MCF 10A (cell line): ENCODE results near the gene CIBAR2. TPM values are rescaled to one million over a fixed set of nuclear protein-coding genes. Genes with fewer than 3 reads are reported as not detected.
"Not testable (repeated sequence)": the region's sequence is repeated elsewhere in the genome, so short reads cannot be mapped to it uniquely, and the experiment has no call there.

Experiments used
- BruUV-seq: library from RNA; stranded (reverse); fragments of 400-500 nt; replicated peaks from 2 replicates; lab custom pipeline; 2021; lab: Mats Ljungman, UMichigan
- CTCF ChIA-PET: fragments of 300-600 bp; sonication (Branson Sonifier 250); formaldehyde crosslinking; extraction: SDS; loops from one replicate; lab custom pipeline; 2021; ENCODE audit warnings: antibody characterized with exemption, inconsistent platforms; lab: Yijun Ruan, JAX
- POLR2A ChIA-PET: fragments of 300-600, 350-650 bp; sonication (Branson Sonifier 250); formaldehyde crosslinking; extraction: SDS; loops from one replicate; lab custom pipeline; 2020; ENCODE audit warnings: antibody characterized with exemption, inconsistent platforms; lab: Yijun Ruan, JAX
- DNase-seq: peaks from one replicate; pipeline ENCODE4 v3.0.0-alpha.2; 2018; ENCODE audit not compliant: unreplicated experiment
- H3K27ac Mint-ChIP-seq: one replicate; pipeline ENCODE4 v1.8.0; 2022; ENCODE audit warnings: mild to moderate bottlenecking, low read depth, mixed read lengths; ENCODE audit not compliant: unreplicated experiment
- H3K27me3 Mint-ChIP-seq: one replicate; pipeline ENCODE4 v1.8.0; 2022; ENCODE audit warnings: mixed read lengths; ENCODE audit not compliant: insufficient read depth, unreplicated experiment
- H3K36me3 Mint-ChIP-seq: one replicate; pipeline ENCODE4 v1.8.0; 2022; ENCODE audit warnings: mild to moderate bottlenecking, moderate library complexity, mixed read lengths; ENCODE audit not compliant: insufficient read depth, unreplicated experiment
- H3K4me1 Mint-ChIP-seq: one replicate; pipeline ENCODE4 v1.8.0; 2022; ENCODE audit warnings: mixed read lengths; ENCODE audit not compliant: insufficient read depth, unreplicated experiment
- H3K4me3 Mint-ChIP-seq: one replicate; pipeline ENCODE4 v1.8.0; 2022; ENCODE audit warnings: mild to moderate bottlenecking, moderate library complexity, mixed read lengths; ENCODE audit not compliant: unreplicated experiment
- H3K9me3 Mint-ChIP-seq: one replicate; pipeline ENCODE4 v1.8.0; 2022; ENCODE audit warnings: mixed read lengths; ENCODE audit not compliant: unreplicated experiment
- intact Hi-C: fragments of 100-400 bp; cut with micrococcal nuclease; formaldehyde crosslinking; loops from 2 replicates; pipeline ENCODE4 v1.14.1; 2022
- total RNA-seq: library from RNA; stranded (reverse); gene quantifications from 2 replicates; pipeline ENCODE4 v1.2.3, GENCODE V29; 2022
- TF ChIP-seq, protein P1 (sequence below): fragments of 200-600 bp; IDR thresholded peaks from one replicate; pipeline ENCODE4 v1.8.0; 2022; ENCODE audit warnings: antibody characterized with exemption, mild to moderate bottlenecking; ENCODE audit not compliant: unreplicated experiment

The CIBAR2 gene
- total RNA-seq, 1 experiment from 2014 or later: not detected

DNA sequence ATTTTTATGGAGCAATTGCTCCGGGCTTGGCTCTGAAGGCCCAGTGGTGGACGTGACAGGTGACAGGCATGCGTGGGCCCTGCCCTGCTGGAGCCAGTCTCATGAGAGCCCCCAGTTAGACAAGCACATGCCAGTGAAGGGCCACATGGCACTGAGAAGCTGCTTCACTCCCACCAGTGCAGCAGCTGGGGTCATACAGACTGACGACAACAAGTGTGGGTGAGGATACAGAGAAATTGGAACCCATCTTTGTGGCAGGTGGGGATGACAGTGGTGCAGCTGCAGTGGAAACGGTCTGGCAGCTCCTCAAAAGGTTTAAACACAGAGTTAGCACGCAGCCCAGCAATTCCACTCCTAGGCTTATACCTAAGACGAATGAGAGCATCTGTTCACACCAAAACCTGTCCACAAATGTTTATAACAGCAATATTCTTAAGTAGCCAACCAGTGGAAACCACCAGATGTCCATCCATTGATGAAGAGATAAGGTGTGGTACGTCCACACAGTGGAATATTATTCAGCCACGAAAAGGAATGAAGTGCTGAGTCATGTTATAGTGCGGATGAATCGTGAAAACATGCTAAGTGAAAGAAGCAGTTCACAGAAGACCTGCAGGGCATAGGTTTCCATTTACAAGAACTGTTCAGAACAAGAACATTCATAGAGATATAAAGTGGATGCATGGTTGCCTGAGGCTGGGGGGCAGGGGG is 12.5 kb upstream of the CIBAR2 start:
- Mint-ChIP-seq H3K36me3 (no peaks in the 10 kb centered on the region), H3K27ac (no peak overlapping the region), H3K4me1 (no peaks in the 10 kb centered on the region), H3K4me3 (no peak overlapping the region), H3K9me3 (no peaks in the 10 kb centered on the region), H3K27me3 (no peaks in the 10 kb centered on the region)
- ChIA-PET POLR2A (interaction anchor here (1.2 kb wide), 1 partner anchor 24 kb away, joined by 4 read pairs; no protein-coding TSS in a partner anchor), CTCF (interaction anchor here (1.0 to 5.0 kb wide), 2 partner anchors 10 to 150 kb away, joined by 3 to 31 read pairs; no protein-coding TSS in a partner anchor)
- intact Hi-C loops: no loop called here
- no peak for DNase-seq
- no TSS peak for BruUV-seq
- TF ChIP-seq, protein P1, sequence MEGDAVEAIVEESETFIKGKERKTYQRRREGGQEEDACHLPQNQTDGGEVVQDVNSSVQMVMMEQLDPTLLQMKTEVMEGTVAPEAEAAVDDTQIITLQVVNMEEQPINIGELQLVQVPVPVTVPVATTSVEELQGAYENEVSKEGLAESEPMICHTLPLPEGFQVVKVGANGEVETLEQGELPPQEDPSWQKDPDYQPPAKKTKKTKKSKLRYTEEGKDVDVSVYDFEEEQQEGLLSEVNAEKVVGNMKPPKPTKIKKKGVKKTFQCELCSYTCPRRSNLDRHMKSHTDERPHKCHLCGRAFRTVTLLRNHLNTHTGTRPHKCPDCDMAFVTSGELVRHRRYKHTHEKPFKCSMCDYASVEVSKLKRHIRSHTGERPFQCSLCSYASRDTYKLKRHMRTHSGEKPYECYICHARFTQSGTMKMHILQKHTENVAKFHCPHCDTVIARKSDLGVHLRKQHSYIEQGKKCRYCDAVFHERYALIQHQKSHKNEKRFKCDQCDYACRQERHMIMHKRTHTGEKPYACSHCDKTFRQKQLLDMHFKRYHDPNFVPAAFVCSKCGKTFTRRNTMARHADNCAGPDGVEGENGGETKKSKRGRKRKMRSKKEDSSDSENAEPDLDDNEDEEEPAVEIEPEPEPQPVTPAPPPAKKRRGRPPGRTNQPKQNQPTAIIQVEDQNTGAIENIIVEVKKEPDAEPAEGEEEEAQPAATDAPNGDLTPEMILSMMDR: no peak

DNA sequence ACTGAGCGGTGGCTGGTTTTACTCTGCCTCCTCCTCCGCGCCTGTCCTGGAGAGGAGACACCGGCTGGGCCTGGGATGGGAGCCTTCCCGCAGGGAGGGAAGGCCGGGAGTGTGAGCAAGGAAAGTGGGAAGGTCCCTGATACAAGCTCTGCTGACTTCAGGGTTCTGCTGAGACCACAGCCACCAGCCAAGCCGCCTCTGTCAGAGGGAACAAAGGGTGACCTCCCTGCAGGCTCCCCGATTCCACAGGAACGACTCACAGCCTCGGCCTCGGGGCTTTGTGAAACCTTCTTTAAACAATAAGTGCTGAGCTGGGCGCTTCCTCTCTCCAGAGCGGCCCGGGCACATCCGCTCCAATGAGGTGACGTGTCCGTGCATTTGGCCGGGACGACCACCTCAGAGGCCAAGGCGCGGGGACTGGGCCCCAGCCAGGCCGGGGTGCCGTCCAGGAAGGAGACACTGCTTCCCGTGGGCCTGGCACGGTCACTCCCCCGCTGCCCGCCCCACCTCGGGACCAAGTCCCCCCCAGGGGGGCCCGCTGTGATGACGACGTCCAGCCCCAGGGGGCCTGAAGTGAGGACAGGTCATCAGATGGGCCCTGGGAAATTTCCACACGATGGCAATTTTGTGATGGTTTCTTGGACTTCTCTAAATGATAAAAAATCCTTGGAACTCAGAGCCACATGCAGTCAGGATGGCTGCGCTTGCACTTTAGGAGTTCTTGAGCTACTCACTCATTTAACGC is 11.8 kb upstream of the CIBAR2 start:
- Mint-ChIP-seq H3K27me3 (no peaks in the 10 kb centered on the region), H3K27ac (no peak overlapping the region), H3K36me3 (no peaks in the 10 kb centered on the region), H3K4me3 (no peak overlapping the region), H3K9me3 (no peaks in the 10 kb centered on the region), H3K4me1 (no peaks in the 10 kb centered on the region)
- TF ChIP-seq, protein P1: no peak
- no TSS peak for BruUV-seq
- intact Hi-C loops: no loop called here
- ChIA-PET CTCF (interaction anchor here (0.7 to 5.0 kb wide), 5 partner anchors 9 to 357 kb away, joined by 3 to 31 read pairs (median 4); no protein-coding TSS in a partner anchor), POLR2A (interaction anchor here (1.2 kb wide), 1 partner anchor 25 kb away, joined by 4 read pairs; no protein-coding TSS in a partner anchor)
- peak; percentile 68 for DNase-seq

DNA sequence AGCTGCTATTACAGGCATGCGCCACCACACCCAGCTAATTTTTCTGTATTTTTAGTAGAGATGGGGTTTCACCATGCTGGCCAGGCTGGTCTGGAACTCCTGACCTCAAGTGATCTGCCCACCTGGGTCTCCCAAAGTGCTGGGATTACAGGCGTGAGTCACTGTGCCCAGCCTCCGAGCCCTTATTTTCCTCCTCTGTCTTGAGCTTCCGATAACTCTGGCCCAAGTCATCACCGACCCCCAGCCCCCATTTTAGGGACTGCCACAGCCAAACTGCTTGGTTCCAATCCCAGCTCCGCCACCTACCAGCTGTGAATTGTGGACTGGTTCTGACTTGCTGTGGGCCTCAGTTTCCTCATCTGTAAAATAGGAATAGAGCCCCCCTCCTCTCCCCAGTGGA is 11.2 kb upstream of the CIBAR2 start:
- H3K36me3 Mint-ChIP-seq, H3K4me1 Mint-ChIP-seq, BruUV-seq, H3K27me3 Mint-ChIP-seq, H3K27ac Mint-ChIP-seq, intact Hi-C loops, H3K4me3 Mint-ChIP-seq, H3K9me3 Mint-ChIP-seq, DNase-seq: not testable (repeated sequence)
- ChIA-PET CTCF (interaction anchor here (0.6 to 5.0 kb wide), 7 partner anchors 9 to 356 kb away, joined by 3 to 31 read pairs (median 3); no protein-coding TSS in a partner anchor), POLR2A (interaction anchor here (0.6 to 1.2 kb wide), 2 partner anchors 26 to 431 kb away, joined by 4 read pairs; no protein-coding TSS in a partner anchor)

DNA sequence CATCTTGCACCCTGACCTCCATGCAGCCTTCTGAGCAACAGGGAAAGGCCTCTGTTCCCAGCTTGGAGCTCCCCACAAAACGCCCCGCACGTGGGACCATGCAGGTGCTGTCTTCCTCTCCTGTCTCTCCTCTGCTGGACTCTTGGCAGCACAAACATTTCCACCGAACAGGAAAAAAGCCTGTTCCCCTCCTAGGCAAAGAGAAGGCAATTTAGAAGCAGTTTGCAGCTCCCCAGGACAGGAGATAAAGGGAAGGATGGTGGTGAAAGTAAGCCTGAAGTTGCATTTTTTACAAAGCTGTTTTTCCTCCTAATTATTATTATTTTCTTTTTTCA is 7.7 kb upstream of the CIBAR2 start:
- CTCF ChIA-PET: interaction anchor here (0.7 to 1.0 kb wide), 2 partner anchors 43 to 125 kb away, joined by 3 to 5 read pairs; no protein-coding TSS in a partner anchor
- no TSS peak for BruUV-seq
- Mint-ChIP-seq H3K9me3 (no peaks in the 10 kb centered on the region), H3K4me1 (peaks cover 3% of the 10 kb centered on the region), H3K4me3 (no peak overlapping the region), H3K36me3 (no peaks in the 10 kb centered on the region), H3K27ac (no peak overlapping the region), H3K27me3 (no peaks in the 10 kb centered on the region)
- no peak for DNase-seq
- TF ChIP-seq, protein P1: no peak
- intact Hi-C loops: no loop called here
- POLR2A ChIA-PET: interaction anchor here (0.7 kb wide), 1 partner anchor 88 kb away, joined by 4 read pairs; no protein-coding TSS in a partner anchor
